Sciatic nerve (tissue), 2 donors: ENCODE measurements around the gene CRB2. TPM values are rescaled to one million over a fixed set of nuclear protein-coding genes. Genes with fewer than 3 reads are reported as not detected.

Source experiments
- ATAC-seq: fragments of 200-7000 bp; cut with Tn5 transposase; one replicate; pipeline ENCODE4 v1.9.1; 2020; ENCODE audit warnings: mild to moderate bottlenecking, moderate library complexity
- DNase-seq: peaks from one replicate; pipeline ENCODE4 v3.0.0-alpha.2; 2020; ENCODE audit warnings: low spot score
- intact Hi-C: fragments of 100-400 bp; cut with DNase I; formaldehyde crosslinking; loops from one replicate; pipeline ENCODE4 v1.14.2; 2022
- total RNA-seq: library from RNA; stranded (reverse); fragmentation: NEBNext Ultra II Directional; extraction: Animal tissue kit (Norgen Biotek cat#: 25700); gene quantifications from one replicate; pipeline ENCODE4 v1.2.1, GENCODE V29; 2021
- donor health status: DM: no; HTN: no; CAD: no.
- donor health status: DM: no; HTN: no; CAD: no.

Gene CRB2
- total RNA-seq, 1 donor from 2014 or later, result 0.58 TPM

DNA sequence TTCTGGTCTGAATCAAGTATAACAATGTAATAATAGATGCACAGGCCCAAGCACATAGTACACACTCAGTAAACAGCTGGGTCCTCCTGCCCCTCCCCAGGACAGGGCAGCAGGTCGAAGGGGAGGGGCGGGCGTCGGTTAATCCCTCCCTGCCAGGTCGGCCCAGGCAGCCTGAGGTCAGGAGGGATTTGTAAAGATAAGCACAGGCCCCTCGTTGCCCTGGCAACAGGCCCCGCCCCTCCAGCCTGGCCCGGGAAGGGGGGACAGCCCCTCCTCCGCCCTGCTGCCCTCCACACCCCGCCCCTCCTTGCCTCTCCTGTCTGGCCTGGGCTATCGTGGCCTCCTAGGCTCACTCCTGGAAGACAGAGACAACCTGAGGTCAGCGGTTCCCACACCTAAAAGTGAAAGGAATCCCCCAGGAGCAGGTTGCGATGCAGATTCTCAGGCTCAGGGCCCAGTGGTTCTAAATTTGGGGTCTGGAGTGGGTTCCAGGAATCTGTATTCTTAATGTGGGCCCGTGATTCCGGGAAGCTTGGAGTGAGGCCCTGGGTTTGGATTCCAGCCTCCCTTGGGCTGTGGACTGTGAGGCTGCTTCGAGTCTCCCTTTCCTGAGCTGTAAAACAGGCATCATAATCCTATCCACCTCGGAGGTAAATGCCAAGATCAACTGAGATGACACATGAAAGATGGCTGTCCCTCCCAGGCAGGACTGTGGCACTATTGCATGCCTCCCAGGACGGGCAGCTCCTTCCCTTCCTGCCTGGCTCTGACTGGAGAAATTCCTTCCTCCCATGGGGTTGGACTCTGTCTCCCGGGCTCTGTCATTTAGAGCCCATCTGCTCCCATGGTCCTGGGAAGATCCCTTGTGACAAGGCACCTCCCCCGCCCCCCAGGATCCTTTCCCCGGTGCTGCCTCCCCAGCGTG is 4.4 kb downstream of the CRB2 start:
- intact Hi-C loops, result no loop called here
- ATAC-seq (peak; percentile 62), DNase-seq (no peak)

DNA sequence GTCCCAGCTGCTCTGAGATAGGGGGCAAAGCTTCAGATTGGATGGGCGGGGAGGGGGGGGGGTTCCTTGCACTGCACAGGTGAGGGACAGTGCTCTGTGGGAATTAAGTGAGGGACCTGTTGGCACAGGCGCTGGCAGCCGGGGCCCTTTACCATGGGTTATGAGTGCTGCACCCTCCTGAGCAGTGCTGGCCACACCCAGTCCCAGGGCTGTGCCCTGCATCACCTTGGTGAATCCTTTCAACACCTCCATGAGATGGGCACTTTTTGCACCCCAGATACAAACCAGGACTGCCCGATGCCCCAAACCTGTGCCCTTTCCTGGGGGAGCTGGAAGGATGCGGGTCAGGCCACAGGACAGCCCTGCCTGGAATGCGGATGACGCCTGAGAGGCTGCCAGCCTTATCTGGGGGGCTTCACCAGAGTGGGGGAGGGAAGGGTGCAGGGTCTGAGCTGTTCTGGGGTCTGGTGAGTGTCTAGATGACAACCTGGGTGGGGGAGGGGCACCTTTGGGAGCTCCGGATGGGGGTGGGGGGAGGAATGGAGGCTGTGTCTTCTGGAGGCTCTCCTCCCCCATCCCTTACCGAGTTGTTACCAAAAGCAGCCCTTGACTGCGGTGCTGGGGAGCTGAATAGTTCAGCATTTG is 5.2 kb downstream of the CRB2 start:
- no peak for ATAC-seq
- intact Hi-C loops, result no loop called here
- DNase-seq, result no peak

DNA sequence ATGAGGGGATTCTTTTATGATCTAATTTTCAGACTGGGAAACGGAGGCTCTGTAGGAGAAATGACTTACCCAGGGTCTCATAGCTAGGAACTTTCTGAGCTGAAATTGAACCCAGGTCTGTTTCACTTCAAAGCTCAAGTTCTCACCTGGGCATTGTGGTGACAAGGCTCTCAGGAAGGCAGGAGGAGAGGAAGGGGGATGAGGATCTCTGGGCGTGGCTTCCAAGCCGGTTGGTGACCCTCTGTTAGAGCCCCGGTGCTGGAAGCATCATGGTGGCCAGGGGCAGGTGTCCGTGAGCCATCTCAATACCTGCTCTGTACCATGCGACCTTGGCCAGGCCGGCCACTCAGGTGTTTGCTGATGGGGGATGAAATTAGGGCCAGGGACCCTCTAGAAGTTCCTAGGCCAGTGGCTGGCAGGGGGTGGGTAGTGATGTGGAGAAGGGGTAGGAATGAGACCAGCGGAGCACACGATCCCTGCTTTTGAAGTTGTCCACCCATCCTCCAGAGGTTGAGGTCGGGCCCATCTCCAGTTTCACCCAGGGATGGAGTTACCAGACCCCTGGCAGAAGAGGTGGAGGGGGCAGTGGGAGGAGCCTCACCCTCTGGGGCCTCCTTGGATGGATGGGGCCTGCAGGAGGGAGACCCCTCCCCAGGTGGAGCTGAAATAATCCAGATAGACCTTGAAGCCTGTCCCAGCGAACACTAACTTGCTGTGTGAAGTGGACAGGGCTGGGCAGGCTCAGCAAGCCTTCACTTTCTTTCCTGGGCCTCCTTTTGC is 5.9 kb downstream of the CRB2 start:
- DNase-seq, result no peak
- no peak for ATAC-seq
- intact Hi-C loops, result no loop called here

DNA sequence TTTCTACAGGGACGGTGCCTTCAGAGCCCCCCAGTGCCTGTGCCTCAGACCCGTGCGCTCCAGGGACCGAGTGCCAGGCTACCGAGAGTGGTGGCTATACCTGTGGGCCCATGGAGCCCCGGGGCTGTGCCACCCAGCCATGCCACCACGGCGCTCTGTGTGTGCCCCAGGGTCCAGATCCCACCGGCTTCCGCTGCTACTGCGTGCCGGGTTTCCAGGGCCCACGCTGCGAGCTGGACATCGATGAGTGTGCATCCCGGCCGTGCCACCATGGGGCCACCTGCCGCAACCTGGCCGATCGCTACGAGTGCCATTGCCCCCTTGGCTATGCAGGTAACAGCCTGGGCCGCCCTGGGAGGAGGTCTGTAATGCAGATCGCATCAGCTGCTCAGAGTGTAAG is 6.9 kb downstream of the CRB2 start:
- no peak for ATAC-seq
- no peak for DNase-seq
- intact Hi-C loops, result no loop called here

DNA sequence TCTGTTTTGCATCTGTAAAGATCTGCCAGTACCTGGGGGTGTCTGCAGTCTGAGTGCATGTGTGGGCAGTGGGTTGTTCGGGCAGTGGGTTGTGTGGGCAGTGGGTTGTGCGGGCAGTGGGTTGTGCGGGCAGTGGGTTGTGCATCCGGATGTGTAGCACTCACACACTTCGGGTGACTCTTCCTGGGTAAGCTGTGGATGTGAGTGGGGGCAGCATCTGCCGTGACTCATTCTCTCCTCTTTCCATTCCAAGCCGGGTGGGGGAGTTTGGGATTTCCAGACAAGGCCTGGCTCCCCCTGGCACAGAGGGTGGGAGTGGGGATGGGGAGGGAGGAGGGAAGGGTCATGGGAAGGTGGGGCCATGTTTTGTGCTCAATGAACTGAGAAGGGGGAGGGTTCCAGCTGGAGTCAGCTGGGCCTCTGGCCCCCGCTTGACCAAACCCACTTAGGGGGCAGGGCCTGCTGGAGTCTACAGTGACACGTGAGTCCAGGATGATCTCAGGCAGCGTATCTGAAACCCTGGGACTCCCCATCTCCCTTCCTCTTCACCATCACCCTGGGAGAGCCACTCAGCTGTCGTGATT is 8.3 kb downstream of the CRB2 start:
- ATAC-seq, result no peak
- intact Hi-C loops, result no loop called here

DNA sequence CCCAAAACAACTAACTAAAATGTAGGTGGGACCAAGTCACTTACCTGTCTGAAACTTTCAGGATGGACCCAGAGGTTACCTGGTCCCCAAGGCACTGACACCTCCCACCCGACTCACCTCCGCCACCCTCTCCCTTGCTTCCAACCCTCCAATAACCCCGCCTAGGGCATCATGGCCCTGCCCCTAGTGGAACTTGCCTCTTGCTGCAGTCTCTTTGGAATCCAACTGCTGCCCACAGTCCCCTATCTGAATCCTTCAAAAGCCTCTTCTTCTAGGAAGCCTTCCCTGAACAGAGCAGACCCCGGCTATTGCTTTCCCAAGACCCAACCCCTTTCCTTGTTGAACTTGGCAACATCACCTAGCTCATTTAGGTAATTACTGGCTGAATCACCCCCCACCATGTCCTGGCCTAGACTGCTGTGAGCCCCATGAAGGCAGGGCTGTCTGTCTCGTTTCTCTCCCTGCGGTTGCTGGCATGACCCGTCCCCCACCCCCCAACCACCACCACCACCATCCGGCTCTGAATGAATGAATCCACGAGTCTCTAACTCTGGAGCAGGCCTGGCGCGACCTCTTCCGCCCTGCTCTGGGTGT is 9.4 kb downstream of the CRB2 start:
- DNase-seq, result no peak
- no peak for ATAC-seq
- intact Hi-C loops, result no loop called here

More for the DNA sequence above, 8.3 kb downstream of the CRB2 start:
- DNase-seq, result no peak

DNA sequence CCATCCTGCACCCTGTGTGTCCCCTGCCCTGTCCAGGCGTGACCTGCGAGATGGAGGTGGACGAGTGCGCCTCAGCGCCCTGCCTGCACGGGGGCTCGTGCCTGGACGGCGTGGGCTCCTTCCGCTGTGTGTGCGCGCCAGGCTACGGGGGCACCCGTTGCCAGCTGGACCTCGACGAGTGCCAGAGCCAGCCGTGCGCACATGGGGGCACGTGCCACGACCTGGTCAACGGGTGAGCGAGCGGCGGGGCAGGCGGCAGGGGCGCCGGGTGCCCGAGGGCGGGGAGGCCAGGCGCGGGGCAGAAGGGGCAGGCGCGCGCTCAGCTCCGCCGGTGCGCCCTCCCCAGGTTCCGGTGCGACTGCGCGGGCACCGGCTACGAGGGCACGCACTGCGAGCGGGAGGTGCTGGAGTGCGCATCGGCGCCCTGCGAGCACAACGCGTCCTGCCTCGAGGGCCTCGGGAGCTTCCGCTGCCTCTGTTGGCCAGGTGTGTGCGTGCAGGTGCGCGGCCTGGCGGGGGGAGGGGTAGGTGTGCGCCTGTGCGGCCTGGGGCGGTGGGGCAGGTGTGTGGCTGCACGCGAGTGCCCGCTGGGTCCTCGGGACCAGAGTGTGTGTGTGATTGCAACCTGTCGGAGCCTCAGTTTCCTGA is 10.0 kb downstream of the CRB2 start:
- ATAC-seq, result no peak
- intact Hi-C loops, result loop anchor here (1.0 kb wide), 1 partner anchor 36 kb away; no protein-coding TSS in a partner anchor
- DNase-seq, result no peak

DNA sequence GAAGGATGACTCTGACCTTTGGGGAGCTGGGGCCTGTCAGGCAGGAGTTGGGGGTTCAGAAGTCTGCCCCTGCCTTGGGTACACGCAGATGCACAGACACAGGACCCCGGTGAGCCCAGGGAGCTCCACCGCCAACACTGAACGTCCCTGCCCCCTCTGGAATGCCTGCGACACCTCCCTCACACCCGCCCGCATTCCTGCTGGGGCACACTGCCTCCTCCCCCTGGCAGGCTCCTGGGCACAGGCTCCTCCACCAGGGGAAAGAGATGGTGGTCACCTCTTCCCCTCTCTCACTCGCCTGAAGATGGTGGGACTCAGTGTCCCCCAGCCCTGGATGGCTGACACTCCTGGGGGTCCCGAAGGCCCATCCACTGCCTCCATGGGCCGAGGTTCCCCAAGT is 12.0 kb downstream of the CRB2 start:
- DNase-seq (no peak), ATAC-seq (no peak)
- intact Hi-C loops, result no loop called here

DNA sequence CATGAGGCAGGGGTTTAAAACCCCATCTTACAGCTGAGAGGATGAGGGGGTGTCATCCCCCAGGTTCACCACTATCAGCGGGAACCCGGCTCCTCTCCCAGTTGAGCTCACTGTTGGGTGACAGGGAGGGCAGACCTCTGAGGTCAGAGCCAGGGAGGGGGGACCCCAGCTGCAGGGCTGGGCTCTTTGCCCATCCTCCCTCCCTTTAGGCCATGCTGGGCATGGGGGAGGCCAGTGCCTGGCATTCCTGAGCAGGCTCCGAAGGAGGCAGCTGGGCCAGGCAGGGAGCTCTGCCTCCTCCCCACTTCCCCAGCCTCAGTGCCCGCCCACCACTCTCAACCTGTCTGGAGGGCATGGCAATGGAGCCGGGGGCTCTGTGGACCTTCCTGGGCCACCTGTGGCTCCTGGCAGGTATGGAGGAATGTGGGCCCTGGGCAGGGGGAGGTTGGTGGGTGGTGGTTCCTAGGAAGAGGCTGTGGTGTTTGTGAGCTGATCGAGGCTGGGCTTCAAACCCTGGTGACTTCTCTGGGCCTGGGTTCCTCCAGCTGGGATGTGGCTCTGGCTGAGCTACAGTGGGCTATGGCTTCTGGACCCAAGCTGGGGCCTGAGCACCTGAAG is 12.6 kb downstream of the CRB2 start:
- no peak for DNase-seq
- intact Hi-C loops, result no loop called here
- ATAC-seq, result no peak

DNA sequence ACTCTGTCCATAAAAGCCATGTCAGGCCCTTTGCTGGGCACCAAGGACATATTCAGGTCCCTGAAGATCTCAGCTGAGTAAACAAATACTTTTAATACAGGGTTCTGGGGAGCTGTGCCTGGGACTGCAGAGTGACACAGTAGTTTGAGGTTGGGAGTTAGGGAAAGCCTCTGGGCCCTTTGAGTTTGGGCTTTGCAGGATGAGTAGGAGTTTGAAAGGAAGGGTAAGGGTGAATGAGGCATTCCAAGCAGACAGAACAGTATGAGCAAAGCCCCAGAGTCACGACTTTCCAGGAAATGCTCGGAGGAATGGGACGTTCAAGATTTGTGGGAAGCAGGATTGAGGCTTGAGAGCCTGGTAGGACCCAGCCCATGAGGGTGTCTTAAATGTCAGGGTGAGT is 13.3 kb downstream of the CRB2 start:
- intact Hi-C loops, result no loop called here
- ATAC-seq (no peak), DNase-seq (no peak)

DNA sequence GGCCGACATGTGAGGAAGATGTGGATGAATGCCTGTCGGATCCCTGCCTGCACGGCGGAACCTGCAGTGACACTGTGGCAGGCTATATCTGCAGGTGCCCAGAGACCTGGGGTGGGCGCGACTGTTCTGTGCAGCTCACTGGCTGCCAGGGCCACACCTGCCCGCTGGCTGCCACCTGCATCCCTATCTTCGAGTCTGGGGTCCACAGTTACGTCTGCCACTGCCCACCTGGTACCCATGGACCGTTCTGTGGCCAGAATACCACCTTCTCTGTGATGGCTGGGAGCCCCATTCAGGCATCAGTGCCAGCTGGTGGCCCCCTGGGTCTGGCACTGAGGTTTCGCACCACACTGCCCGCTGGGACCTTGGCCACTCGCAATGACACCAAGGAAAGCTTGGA is 14.1 kb downstream of the CRB2 start:
- no peak for ATAC-seq
- intact Hi-C loops, result no loop called here
- DNase-seq, result no peak

DNA sequence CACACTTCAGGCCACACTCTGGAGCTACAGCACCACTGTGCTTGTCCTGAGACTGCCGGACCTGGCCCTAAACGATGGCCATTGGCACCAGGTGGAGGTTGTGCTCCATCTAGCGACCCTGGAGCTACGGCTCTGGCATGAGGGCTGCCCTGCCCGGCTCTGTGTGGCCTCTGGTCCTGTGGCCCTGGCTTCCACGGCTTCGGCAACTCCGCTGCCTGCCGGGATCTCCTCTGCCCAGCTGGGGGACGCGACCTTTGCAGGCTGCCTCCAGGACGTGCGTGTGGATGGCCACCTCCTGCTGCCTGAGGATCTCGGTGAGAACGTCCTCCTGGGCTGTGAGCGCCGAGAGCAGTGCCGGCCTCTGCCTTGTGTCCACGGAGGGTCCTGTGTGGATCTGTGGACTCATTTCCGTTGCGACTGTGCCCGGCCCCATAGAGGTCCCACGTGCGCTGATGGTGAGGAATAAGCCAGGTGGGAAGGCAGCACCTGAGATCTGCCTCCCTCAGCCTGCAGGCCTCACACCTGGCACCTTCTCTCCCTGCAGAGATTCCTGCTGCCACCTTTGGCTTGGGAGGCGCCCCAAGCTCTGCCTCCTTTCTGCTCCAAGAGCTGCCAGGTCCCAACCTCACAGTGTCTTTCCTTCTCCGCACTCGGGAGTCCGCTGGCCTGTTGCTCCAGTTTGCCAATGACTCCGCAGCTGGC is 14.7 kb downstream of the CRB2 start:
- ATAC-seq (no peak), DNase-seq (no peak)
- intact Hi-C loops, result no loop called here

DNA sequence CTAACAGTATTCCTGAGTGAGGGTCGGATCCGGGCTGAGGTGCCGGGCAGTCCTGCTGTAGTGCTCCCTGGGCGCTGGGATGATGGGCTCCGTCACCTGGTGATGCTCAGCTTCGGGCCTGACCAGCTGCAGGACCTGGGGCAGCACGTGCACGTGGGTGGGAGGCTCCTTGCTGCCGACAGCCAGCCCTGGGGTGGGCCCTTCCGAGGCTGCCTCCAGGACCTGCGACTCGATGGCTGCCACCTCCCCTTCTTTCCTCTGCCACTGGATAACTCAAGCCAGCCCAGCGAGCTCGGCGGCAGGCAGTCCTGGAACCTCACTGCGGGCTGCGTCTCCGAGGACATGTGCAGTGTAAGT is 15.2 kb downstream of the CRB2 start:
- intact Hi-C loops, result no loop called here
- DNase-seq (no peak), ATAC-seq (no peak)

DNA sequence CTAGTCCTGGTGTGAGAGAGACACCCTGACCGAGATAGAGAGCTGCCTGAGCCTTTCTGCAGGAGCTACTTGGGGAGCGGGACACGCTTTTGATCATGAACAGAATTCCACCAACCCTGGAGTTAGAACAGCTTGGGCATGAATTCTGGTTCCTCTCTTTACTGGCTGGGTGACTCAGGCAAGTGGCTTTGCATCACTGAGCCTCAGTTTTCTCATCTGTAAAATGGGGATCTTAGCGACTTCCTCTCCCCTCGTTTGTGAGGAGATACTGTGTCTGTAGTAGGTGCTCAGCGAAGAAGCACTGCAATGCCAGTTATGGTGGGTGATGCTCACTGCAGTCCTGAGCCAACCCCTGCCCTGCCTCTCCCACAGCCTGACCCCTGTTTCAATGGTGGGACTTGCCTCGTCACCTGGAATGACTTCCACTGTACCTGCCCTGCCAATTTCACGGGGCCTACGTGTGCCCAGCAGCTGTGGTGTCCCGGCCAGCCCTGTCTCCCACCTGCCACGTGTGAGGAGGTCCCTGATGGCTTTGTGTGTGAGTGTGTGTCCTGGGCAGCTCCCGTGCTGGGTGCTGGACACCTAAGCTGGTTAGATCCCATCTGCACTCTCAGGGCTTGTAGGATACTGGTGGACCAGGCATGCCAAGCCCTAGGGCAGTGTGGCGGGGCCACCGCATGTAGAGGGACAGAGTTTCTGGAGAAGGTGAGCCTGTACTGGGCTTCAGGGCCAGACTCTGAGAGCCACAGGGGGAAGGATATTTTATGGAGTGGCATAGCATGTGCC is 16.0 kb downstream of the CRB2 start:
- intact Hi-C loops, result no loop called here
- DNase-seq (no peak), ATAC-seq (no peak)

DNA sequence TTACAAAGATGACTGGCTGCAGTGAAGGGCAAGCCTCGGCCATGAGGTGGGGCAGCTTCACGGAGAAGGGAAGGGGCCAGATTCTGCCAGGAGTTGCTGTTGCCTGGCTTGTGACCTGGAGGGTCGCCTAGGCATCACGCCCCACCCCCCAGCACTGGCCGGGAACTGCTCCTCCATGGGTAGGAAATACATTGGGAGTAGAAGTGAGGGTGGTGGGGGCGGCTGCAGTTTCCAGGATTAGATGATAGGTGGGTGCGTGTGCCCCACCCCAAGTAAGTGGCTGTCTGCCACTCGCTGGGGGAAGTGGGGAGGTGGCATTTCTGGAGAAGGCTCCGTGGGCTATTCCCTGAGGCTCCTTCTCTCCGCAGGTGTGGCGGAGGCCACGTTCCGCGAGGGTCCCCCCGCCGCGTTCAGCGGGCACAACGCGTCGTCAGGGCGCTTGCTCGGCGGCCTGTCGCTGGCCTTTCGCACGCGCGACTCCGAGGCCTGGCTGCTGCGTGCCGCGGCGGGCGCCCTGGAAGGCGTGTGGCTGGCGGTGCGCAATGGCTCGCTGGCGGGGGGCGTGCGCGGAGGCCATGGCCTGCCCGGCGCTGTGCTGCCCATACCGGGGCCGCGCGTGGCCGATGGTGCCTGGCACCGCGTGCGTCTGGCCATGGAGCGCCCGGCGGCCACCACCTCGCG is 16.9 kb downstream of the CRB2 start:
- DNase-seq (no peak), ATAC-seq (no peak)
- intact Hi-C loops, result no loop called here

DNA sequence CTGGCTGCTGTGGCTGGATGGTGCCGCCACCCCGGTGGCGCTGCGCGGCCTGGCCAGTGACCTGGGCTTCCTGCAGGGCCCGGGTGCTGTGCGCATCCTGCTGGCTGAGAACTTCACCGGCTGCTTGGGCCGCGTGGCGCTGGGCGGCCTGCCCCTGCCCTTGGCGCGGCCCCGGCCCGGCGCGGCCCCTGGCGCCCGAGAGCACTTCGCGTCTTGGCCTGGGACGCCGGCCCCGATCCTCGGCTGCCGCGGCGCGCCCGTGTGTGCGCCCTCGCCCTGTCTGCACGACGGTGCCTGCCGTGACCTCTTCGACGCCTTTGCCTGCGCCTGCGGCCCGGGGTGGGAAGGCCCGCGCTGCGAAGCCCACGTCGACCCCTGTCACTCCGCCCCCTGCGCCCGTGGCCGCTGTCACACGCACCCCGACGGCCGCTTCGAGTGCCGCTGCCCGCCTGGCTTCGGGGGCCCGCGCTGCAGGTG is 17.5 kb downstream of the CRB2 start:
- intact Hi-C loops, result no loop called here
- ATAC-seq (no peak), DNase-seq (no peak)
